ENCODE results near the gene XYLB.

- TF ChIP-seq CTCF (IDR thresholded peaks at IDR 0.05; ENCODE audit: low read depth, low read length, poor library complexity, severe bottlenecking) (no peak), EZH2phosphoT487 (IDR thresholded peaks at IDR 0.05; ENCODE audit: borderline replicate concordance, low read length) (no peak)
These were observed 41.3 kb downstream of the XYLB start for GRCh38 chr3:38387862-38388261.

Measured in DOHH2 (cell line).